ENCODE measurements around the gene RGS7. TPM values are rescaled to one million over a fixed set of nuclear protein-coding genes. Genes with fewer than 3 reads are reported as not detected.
"Not testable (repeated sequence)": the region's sequence is repeated elsewhere in the genome, so short reads cannot be mapped to it uniquely, and the experiment has no call there.

RGS7 gene
- total RNA-seq, 1 donor from 2014 or later = 0.39 TPM

DNA sequence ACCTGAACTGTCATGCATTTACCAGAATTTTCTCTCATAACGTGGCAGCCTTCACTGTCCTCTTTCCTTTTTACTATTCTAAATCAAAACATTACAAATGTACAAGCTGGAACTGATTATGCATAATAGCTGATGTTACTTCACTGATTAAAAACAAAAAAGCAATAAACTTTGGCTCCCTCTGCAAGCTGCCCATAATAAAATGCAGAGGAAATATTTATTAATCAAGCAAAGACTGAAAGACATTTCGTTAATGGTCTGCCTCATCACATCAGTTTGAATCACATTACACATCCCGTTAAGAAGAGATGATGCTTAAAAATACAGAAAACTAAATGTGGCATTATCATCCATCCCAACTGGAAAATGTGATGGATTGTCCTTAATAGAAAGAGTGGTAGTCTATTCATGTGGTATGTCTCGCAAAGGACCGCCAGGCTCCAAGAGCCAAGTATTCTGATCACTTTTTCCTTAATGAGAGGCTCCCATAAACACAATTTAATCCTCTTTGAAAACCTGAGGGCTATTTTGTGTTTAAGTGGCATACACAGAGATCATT is 225.3 kb downstream of the RGS7 start:
- no peak for DNase-seq

DNA sequence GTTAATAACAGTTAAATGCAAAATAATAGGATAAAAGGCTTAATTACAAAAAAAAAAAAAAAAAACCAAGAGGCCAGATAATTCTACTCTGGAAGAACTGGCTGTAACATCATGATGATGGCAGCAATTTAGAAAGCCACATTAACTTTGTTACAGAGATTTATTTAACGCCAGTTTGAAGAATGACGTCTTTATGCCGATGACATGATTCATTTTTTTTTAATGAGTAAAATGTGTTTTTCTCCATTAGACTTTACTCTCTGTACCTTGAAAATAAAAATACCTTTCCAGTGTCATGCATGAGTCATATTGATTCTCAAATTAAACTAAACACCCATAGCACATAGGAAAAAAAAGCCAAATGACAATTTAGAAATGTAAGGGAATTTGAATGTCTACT is 226.1 kb downstream of the RGS7 start:
- DNase-seq = no peak

DNA sequence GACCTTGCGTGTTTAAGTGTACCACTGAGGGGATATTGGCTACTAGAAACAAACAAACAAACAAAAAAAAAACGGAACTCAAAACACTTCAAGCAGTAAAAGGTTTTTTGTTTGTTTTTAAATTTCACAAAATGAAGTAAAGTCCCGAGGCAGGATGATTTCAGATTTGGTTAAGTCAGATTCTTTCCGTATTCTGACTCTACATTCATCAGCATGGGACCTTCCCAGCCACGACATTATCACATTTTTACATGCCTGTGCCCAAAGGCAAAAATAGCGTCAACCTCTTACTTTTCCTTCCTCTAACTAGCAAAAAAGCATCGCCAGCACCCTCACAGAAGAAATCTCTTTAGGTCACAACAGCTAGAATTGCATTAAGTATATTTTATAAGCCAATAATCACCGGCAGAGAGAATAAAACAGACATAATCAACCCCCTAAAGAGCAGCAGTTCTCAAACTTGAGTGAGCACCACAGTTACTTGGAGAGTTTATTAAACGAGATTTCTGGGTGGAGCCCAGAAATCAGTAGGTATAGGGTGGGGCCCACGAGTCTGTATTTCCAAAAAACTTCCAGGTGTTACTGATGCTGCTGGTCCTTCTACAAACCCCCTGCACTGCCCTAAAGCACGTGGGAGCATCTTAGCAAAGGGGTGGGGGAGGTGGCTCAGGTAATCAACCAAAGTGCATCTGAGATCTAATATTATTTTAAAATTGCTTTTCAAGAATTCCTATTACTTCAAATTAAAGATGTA is 227.6 kb downstream of the RGS7 start:
- DNase-seq = no peak

DNA sequence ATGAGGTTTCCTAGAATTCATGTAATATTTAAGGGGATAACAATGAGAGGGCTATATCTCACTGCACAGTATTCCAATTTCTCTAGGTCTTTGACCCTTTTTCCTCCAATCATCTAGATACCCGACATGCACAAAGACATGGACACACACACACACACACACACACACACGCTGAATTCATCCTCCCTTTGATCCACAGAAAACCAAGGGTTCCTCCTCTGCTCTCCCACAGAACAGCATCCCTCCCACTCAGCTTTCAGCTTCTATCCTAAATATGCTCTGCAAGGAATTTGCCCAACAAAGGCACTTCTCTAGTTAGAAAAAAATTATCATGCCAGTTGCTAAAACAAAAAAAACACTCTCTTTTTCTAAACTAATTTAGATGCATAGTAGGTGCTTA is 231.7 kb downstream of the RGS7 start:
- DNase-seq = no peak

DNA sequence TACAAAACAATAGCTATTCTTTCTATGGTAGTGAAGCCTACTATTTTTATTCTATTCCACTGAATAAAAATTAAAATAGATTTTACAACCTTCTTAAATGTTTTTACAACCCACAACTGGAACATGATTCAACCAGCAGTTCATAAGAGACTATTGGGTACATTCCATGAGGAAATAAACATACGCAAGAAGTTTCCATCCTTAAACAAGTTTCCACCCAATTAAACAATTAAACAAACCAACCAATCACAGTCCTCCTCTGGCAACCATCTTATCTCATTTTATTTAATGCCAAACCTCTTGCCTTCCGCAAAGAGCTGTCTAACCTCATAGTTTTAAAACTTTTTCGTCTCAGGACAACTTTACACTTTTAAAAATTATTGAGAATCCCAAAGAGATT is 239.0 kb downstream of the RGS7 start:
- no peak for DNase-seq

DNA sequence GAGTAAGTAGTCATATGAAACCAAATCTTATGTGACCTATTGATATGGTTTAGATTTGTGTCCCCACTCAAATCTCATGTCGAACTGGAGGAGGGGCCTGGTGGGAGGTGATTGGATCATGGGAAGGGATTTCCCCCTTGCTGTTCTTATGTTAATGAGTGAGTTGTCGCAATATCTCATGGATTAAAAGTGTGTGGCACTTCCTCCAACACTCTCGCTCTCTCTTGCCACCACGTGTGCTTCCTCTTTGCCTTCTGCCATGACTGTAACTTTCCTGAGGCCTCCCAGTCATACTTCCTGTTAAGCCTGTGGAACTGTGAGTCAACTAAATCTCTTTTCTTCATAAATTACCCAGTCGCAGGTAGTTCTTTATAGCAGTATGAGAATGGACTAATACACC is 241.2 kb downstream of the RGS7 start:
- no peak for DNase-seq

DNA sequence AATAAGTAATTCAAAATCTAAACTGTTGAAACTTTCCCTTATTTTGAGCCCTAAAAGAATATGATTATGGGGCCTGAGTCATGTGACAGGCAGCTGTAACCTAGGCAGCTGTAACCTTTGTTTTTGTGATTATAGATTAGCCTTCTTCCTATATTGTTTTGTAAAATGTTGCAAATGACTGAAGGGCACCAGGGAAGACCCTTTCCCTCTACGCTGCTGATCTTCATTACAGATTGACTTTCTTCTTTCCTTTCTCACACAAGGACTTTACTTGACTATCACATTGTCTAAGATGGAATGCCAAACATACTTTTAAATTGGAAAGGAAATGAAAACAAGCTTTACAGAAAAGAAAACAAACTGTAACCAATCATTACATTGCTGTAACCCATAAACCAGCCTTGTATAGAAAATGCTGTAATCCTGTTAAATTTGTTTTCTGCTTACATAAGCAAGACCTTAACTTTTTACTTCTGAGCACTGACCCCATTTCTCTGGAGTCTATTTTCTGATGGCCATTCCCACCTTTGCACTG is 242.2 kb downstream of the RGS7 start:
- no peak for DNase-seq

DNA sequence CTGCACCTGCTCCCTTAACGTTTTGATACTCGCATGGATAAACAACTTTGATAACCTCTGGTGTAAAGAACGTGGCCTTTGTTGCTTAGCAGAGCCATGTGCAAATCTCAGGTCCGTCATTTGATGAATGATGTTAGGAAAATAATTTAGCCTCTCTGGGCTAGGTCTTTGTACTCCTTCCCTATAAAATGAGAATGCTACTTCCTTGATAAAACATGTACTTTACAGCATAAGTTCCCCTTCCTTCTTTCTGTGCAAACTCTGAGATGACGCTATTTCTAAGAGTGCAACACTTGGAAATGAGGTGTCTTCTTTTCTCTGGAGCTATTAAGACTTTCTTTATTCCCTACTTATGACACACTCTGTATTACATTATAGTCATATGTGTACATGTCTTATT is 243.4 kb downstream of the RGS7 start:
- no peak for DNase-seq

DNA sequence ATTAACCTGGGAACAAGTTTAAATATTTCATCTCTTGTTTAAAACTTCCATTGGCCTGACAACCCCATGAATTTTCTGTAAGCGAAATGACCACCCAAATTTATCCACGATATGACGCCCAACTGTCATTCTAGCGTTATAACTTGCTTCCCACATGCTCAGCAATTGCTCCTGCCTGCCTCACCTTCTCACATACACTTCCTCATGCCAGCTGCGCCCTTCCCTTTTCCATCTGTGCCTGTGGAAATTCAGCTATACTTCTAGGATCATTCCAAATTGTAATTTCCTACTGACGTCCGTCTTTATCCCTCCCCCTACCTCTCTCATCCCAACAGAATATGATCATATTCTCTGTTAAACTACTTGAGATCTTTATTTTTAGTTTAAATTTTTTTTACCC is 248.0 kb downstream of the RGS7 start:
- no peak for DNase-seq

DNA sequence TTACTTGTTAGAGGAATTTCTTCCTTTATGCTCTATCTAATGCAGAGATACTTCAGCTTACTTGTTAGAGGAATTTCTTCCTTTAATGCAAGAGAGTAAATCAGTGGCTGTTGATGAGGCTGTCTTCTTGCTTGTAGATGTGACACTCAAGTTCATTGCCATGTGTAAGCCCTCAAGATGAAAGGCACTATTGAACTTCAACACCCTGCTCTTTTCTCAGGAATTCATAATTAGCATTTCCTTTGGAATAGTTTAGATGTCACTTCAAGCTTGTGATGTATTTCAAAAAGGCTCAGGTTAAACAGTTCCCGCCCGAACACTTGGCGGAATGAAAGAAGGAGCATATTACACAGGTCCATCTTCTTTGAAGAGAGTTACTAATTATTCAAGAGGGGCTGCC is 251.9 kb downstream of the RGS7 start:
- DNase-seq = no peak

DNA sequence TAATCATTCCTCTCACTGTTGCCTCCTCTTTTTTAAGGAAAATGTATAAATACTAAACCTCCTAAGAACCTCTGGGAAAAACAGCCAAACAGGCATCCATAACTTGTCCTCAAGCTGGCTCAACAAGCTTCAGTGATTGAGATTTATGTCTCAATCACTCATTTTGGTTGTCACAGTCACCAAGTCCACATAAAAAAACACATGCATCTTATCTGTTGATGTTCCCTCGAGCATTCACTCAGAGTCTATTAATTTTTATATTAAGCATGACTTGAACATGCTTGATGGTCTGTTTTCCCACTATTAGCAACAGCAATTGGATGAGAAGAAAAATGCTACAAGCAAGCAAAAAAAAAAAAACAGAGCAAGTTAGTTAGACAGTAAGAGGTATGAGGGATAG is 254.3 kb downstream of the RGS7 start:
- DNase-seq = no peak

DNA sequence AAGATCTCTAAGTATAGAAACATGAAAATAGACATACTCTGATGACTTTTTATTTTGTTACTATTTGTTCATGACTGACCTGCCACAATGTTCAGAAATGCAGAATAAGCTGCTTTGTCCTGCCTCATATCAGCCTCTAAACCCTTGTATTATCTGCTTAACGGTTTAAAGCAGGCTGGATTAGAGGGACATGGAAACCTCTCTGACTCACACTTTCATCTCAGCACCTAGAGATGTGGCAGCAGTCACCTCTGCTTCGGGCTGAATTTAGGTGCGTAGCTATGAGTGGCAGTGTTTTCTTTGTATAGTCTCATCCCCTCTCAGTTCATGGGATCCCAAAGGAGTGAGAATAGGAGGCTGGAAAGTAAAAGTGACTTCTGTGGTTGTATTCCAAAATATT is 255.4 kb downstream of the RGS7 start:
- DNase-seq = no peak

DNA sequence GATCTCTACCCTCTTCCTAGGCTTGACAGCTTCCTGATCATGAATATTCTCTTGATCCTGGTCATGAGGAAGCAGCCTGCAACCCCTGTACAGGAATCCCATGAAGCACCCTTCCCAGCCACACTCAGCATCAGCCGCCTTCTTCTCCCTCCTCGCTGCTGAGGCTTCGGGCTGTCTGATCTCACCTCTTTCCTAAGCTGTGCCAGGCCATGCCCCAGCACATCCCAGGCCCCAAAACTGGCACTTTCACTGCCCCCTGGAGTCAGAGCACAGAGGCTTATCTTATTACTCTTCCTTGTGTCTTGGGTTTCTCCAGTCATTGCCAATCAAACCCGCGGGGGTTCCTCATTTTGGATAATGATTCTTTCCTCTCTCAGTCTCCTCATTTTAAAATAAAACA is 259.5 kb downstream of the RGS7 start:
- DNase-seq = no peak

DNA sequence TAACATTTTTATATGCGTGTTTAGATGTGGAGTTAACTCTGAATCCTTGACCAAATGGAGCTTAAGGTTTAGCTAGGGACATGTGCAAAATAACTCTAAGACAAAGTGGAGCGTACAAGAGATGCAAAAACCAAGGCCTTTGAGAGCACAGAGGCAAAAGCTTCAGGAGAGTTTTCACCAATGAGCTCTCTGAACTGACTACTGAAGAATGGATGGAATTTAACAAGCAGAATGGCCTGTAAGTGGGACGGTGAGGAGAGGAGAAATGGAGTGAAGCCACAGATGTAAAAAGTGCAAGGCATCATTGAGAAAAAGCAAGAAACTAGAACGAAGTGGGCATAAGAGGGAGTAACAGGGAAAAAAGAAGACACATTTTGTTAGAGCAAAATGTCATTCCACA is 260.0 kb downstream of the RGS7 start:
- DNase-seq = no peak

DNA sequence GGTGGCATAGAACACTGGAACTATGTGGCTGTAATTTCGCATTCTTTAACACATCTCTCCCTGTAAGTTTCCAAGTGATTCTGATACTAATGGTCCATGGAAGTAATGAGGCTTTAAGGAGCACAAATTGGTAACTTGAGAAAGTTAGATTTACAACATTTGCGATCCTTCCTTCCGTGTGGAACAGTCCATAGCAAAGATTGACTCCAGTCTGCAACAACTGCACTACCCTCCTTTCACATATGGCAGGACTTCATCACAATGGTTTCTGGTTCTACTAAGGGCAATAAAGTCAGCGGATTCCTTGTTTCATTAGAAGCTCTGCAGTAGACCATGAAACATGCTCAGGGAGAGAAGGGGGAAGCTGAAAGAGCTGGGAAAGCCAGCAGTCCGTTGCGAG is 261.2 kb downstream of the RGS7 start:
- no peak for DNase-seq

DNA sequence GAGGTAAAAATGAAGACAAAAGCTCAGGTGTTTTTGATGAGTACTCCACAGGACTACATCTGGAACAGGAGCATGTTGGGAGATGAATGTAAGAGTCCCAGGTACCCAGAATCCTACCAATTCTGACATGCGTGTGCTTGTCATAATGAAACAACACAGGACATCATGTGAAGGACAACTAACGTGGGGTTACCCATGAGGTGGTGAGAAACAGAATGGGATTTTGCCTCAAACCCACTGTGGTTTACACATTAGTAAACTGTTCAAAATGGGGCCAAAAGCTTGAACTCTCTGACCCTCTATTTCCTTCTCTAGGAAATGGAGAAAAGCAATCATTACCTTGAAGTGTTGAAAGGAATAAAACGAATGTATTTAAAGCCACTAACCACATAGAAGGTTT is 266.2 kb downstream of the RGS7 start:
- no peak for DNase-seq

DNA sequence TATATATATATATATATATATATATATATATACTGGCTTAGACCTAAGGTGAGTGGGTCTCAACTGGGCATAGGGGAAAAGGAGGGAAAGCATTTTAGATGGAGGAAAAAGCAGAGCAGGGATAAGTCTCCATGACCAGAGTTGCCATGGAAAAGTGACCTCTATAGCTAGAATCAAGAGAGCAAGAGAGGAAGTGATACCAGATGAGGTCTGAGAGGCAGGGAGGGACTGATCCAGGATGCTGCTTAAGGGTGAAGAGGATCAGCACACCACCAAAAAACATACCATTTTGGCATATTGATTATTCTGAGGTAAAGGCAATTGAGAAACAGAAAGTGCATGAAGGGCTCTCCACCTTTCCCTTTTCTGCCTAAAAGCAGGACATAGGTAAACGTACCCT is 267.9 kb downstream of the RGS7 start:
- not testable (repeated sequence) for DNase-seq

DNA sequence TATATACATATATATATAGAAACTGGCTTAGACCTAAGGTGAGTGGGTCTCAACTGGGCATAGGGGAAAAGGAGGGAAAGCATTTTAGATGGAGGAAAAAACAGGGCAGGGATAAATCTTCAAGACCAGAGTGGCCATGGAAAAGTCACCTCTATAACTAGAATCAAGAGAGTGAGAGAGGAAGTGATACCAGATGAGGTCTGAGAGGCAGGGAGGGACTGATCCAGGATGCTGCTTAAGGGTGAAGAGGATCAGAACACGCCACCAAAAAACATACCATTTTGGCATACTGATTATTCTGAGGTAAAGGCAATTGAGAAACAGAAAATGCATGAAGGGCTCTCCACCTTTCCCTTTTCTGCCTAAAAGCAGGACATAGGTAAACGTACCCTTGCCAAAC is 268.9 kb downstream of the RGS7 start:
- not testable (repeated sequence) for DNase-seq

DNA sequence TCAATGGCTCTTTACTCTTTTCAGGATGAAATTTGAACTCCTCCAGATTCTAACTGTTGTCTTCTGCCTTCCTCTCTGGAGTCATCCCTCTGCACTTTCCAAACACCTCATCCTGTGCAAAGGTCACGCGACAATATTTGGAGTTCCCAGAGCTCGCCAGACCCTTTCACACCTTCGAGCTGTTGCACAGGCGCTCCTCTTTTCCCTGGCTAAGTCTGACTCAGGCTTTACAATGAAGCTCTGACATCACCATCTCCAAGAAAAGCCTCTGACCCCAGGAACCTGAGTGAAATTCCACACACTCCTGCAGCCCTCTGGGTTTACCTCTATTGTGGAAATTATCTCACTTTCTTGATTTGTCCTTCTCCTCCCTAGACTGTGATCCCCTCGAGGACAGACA is 270.3 kb downstream of the RGS7 start:
- no peak for DNase-seq

DNA sequence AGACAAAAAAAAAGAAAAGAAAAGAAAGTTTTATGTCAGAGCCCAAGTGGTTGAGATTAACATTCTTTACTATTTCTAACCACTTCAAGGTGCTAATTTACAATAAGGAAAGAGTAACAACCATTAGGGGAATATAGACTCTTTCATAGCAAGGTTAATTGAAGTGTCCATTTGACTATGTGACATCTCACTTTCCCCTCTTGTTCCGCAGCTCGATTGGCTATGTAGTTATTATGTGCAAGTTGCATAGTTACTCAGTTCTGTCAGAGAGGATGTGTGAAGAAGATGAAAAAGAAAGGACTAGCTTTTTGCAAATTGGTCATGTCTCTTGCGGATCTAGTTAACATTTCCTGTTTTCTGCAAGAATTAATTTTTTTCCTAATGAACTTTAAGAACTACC is 273.7 kb downstream of the RGS7 start:
- no peak for DNase-seq

DNA sequence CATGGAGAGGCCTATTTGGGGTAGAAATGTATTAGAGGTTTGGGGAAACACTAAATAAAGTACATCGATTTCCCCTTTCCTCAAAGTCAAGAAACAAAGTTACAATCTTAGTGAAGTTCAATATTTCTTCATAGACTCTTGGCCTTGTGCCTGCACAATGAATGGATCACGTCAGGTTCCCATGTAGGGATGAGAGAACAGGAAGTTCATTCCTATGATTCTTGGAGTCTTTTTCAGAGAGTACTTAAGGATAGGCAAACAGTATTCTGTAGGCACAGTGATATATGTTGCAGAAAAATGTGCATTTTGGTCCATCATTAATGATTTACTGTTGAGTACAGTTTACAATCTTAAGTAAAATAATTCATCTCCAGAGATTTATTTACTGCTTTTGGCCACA is 275.5 kb downstream of the RGS7 start:
- no peak for DNase-seq

DNA sequence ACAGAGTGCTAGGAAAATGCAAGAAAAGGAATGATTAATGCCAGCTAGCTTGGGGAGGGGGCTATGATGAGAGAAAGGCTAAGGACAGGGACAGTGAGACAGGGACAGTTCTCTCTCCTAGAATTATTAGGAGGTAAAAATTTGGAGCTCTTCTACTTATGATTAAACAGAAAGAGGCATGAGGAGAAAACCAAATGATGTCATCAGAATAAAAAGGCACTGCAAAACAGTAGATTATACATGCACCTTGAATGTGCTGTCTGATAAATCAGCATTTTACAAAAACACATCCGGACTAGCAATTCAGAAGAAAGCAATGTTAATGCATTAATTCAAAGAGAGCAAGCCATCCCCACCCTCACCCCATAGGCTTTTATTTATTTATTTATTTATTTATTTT is 277.5 kb downstream of the RGS7 start:
- DNase-seq = no peak

DNA sequence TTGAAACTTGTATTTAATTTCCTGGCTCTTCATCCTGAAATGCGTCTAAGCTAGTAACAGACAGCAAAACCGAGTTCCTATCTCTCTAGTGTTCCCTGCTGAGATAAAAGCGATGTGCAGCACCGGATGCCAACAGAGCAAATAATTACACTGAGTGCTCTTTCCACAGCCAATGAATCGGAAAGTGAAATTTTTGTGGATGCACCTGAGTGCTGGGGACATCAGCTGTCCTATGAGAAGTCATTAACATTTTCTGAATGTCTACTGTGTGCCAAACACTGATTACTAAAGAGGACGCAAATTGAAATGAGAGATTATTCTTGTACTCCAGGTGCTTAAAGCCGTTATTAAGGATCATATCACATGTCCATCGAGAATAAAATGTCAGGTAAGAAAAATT is 278.0 kb downstream of the RGS7 start:
- no peak for DNase-seq

DNA sequence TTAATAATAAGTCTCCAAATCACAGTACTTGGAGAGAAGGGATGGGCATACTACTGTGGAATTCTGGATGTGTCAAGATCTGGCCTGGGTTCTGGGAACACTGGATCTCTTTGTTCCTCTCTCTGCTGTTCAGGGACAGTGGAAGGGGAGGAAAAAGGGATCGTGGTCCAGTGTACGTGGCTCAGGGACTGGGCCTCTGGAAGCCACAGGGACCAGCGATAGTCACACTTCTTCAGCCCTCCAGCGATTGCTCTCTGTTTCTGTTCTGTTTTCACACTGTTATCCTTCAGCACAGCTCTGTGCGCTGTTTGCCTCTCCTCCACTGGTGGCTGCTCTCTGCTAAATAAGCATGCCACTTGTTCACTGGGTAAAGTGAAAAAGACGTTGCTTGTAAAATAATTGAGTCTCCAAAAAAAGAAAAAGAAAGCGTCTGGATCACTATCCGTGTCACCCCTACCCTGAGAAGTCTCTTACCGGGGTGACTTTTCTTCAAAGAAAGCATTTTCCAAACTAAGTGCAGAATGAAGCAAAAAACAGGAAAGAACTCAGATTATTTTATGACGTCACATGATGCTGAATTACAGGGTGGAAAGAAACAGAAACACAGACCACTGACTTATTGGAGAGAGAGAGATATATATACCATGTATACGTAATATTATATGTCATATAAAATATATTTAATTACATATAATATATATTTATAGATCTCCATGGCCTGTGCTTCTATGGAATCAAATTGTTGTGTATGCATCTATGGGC is 279.4 kb downstream of the RGS7 start:
- DNase-seq = no peak

Data from skin of body (tissue), 2 donors.